ENCODE measurements around the gene KLK10. TPM values are rescaled to one million over a fixed set of nuclear protein-coding genes. Genes with fewer than 3 reads are reported as not detected.
A peak's percentile ranks its signal among the peaks of the same experiment; 100 is the strongest.

Gene KLK10, protein sequence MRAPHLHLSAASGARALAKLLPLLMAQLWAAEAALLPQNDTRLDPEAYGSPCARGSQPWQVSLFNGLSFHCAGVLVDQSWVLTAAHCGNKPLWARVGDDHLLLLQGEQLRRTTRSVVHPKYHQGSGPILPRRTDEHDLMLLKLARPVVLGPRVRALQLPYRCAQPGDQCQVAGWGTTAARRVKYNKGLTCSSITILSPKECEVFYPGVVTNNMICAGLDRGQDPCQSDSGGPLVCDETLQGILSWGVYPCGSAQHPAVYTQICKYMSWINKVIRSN
- total RNA-seq = 225 TPM

DNA sequence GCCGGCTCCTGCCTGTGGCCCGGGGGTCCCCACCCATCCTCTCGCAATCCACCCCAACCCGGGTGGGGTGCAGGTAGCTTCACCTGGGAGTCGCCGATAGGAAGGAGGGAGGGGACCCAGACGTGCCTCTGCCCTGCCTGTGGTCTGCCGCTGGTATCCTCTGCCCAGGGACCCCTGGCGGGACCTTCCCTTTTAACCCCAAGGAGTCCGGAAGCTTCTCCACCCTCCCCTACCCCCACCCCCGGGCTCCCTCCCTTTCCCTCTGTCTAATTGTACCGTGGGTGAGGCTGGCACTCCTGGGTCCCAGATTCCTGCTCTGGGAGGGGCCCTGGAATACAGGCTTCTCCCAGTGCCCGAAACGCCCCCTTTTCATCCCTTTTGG is at the start of gene KLK10:
Gene KLK10 (minus strand): TSS at position 166 of the 382 bp plus-strand sequence. CDS start 579 bp downstream, outside the sequence.
- peak; percentile 39 for ATAC-seq

DNA sequence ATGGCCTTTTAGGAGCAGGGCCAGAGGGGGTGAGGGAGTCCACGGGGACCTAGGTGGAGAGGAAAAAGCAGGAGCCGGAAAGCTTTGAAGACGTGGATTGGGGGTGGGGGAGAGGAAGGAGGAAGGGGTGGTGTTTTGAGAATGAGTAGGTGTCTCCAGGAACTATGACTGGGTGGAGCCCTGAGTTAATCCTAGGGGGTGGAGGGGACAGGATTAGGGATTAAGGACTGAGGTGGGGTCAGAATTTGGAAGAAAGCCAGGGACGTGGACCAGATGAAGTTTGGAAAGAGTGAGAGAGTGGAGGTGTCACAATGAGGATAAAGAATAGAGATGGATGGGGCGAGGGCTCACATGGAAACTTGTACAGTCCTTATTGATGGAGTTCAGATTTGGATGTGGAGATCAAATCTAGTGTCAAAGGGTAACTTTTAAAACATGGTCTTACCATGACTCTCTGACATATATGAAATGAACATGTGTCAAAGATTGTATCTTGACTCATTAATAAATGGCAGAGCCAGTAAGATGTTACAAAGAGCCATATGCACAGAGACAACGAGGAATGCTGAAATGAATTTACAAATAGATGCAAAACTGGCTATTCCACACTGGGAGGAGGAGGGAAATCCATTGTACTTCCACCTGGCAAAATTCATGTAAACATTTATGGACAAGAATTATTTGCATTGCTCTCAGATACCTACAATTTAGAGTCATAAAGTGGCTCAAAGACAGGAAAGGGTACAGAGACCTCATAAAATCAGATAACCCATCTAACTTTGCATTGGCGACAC is 47.1 kb upstream of the KLK10 start:
- ATAC-seq = peak; percentile 24

DNA sequence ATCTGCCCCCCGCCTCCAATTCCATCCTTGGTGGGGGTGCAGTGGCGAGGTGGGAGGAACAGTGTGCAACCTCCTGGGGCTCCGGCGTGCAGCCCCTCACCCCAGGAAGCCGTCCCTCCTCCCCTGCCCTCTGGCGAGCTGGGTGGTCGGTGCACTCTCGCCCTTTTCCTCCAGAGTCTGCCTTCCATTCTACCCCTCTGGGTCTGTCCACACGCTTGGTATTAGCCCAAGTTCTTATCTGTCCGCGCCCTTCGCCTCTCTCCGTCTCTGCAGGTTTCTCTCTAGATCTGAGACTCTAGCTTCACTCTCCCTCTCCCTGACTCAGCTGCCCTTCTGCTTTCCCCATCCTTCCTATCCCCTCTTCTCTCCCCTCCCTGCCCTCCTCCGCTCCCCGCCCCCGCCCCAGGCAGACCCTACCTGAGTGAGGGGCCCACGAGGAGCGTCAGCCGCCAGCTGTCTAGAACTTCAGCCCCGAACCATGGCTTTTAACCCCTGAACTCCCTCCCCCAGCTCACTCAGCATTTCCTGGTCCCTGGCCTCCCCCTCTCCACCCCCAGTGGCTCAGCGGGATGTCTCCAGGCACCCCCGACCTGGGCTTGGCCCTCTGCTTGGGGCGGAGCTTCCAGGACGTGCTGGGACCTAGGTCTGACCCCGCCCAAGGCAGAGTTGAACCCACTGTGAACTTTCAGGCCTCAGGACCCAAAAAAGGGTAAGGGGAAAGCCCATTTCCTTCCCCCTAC is 45.9 kb upstream of the KLK10 start:
- peak; percentile 76 for ATAC-seq

DNA sequence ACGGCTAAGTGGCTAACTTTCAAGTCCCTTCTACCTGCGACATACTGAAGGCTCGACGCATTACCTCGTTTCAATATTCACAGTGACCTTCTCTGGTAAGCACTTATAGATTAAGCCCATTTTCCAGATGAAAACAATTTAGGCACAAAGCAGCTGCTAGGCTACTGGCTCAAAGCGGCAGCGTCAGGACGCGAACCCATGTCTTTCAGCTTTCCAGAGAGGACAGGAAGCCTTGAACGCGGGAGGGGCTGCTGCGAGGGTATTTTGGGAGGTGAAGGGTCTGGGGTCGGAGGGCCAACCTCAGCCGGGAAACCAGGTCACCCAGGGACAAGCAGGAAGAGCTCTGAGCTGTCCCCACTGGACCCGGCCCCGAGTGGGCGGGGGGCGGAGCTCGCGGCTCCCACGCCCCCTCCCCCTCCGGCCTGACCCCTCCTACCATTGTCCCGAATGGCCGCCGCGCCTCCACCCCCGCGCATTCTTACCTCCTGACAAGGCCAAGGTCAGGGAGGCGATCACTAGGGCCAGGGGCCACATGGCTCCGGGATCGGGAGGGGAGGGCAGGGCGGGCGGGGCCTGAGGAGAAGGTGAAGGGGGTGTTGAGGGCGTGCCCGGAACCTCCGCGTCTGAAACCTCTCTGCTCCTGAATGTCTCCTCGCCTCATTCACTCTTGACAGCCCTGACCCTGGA is 45.2 kb upstream of the KLK10 start, which contains the start of gene KLK13:
Gene KLK13 (minus strand): TSS at position 559 of the 687 bp plus-strand sequence. CDS start 25 bp downstream, at position 534.
- ATAC-seq = peak; percentile 80

DNA sequence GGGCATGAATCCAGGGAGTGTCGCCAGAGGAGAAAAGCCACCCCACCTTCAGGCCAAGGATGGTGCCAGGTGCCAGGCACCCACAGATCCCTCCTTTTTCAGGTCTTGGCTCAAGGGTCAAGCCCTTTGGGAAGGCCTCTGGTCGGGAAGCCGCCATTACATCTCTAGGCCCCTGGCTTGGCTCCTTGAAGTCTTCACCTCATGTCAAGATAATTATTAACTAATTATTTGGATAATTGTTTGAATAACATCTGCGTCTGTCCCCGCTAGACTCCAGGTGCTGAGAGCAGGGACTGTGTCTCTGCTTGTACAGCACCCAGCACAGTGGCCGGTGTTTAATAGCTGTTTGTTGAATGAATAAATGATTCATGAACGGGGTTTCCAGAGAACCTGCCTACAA is 44.2 kb upstream of the KLK10 start:
- ATAC-seq = no peak

DNA sequence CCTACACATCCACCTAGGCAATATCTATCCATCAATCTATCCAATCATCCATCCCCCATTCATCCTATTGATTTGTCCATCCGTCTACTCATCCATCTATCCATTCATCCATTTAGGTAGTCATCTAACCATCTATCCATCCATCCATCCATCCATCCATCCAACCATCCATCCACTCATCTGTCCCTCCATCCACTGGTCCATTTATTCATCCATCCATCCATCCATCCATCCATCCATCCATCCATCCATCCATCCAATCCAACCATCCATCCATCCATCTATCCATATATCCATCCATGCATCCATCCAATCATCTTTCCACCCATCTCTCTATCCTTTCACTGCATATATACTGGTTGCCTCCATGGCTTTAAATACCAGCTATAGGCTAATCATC is 41.5 kb upstream of the KLK10 start:
- no peak for ATAC-seq

DNA sequence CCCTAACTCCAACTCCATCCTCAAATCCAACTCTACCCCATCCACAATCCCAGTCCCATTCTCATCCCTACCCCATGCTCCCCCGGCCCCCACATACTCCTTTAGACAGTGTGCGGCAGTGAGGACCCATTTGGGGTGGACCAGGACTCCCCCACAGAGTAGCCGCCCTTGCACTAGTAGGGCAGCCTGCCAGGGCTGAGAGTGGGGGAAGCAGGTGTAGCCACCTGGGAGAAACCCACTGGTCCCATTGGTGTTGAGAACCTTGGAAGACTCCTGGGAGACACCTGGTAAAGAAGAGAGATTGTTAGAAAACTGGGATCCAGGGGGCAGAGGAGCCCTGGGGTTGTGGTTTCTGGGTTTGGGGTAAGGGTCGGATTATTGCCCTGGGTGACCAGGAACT is 40.8 kb upstream of the KLK10 start:
- no peak for ATAC-seq

DNA sequence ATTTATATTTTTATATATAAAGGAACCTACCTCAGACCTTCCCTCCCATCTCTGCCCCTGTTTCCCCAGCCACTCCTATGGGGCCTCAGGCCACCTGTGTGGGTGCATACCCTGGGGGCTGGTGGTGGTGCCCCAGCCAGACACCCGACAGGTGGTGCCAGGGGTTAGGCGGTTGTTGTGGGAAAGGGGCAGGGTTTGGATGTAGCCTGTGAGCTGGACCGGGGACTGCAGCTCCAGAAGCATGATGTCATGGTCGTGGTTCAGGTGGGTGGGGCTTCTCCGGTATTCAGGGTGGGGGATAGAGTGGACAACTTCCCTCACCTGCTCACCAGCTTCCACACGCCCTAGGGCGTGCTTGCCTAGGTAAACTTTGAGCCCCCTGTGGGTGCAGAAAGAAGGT is 40.2 kb upstream of the KLK10 start:
- ATAC-seq = peak; percentile 8

DNA sequence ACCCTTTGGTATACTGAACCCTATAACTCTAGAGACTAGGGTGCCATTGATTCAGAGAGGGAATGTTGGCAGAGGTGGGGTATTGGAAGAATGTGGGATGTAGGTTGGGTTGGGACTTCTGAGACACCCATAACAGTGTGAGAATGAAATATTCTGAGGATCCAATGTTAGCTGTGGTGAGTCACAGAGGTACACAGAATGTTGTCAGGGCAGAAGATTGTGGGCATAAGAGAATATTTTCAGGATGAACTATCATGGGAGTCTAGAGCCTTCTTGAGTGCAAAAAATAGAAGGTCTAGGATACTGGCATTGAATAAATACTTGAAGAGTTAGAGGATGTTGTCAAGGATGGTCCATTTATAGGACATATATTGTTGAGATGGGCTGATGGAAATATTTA is 36.4 kb upstream of the KLK10 start:
- no peak for ATAC-seq

DNA sequence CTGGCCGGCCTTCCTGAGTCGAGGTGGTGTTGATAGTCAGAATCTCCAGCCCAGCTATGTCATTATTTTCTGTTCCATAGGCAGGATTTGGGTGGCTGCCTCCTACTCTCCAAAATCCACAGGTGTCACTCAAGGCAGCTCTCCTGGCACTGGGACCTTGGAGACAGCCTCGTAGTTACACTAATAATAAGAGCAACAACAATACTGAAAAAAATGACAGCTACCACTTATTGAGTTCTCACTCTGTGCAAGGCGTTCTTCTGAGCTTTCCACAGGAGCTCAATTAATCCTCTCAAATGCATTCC is 27.5 kb upstream of the KLK10 start:
- ATAC-seq = peak; percentile 17

DNA sequence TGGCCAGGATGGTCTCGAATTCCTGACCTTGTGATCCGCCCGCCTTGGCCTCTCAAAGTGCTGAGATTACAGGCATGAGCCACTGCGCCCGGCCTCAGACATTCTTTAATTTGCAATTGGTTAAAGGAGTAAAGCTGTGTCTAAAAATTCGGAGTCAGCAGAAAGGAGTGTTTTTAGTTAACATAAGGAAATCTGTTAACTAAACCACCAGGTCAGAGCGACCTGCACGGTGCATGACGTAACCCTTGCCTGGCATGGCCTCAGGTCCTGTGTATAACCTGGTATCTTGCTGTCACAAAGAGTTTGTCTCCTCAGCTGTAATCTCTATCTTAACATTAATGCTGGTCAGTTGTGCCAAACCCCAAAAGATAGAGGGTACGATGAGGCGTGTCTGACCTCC is 24.8 kb upstream of the KLK10 start:
- peak; percentile 37 for ATAC-seq

DNA sequence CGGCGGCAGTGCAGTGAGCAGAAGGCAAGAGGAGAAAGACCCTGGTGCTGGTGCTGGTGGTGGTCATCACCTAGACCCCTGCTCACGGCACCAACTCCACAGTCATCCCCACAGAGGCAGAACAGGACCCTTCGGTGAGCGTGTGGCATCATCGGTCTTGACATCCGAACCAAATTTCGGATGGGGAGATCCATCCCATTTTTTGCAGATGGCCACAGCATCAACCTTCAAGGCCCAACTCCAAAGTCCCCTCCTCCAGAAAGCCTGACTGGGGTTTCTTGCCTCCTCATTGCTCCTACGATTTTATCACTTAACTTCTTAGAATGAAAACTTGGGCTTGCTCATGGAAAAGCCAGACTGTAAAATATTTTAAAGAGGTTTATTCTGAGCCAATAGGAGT is 24.0 kb upstream of the KLK10 start:
- no peak for ATAC-seq

DNA sequence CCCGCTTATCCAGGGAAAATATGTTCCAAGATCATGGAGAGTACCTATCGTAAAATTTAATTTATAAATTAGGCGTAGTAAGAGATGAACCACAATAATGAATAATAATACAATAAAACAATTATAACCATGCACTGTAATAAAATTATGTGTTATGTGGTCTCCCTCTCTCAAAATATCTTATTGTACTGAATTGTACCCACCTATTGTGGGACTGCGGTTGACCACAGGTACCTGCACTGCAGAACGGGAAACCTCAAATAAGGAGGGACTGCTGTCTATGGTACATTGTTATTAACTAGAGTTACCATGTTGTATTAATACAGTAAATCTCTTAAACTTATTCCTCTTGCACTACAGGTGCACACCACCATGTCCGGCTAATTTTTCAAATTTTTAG is 20.6 kb upstream of the KLK10 start:
- ATAC-seq = no peak

DNA sequence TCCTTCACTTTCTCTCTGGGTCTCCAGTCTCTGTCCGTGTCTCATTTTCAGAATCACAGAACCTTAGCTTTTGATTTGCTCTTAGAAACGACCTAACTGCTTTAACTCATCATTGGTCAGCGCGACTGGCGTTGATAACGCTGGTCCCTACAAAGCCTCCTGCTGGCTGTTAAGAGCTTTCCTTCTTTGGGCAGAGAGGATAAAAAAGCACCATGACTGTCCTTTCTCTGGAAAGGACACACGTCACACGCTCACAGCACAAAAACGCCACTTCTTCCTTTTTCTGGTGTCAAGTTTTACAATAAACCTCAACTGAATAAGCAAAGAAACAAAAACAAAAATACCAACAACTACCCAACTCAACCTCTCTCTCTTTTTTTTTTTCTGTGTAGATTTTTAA is 17.0 kb upstream of the KLK10 start:
- no peak for ATAC-seq

DNA sequence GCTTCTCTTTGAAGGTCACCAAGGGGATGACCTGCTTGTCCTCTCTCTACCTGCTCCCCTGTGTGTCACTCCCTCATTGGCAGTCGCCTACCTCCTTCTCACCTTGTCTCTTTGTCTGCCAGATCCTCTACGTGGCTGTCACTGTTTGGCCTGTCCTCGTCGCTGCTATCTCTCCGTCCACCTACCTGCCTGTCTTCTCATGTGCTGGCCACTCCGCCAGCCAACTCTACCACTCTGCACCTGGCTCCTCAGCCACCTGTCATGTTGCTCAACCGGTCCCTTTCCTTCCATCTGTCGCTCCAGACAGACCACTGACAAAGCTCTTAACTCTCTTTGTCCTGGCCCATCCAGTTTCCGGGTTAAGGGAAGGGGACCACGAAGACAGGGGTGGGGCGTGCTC is 15.2 kb upstream of the KLK10 start, which contains the start of gene KLK12:
Gene KLK12 (minus strand): TSS at position 299 of the 400 bp plus-strand sequence. CDS start 381 bp downstream, outside the sequence.
- ATAC-seq = peak; percentile 70

DNA sequence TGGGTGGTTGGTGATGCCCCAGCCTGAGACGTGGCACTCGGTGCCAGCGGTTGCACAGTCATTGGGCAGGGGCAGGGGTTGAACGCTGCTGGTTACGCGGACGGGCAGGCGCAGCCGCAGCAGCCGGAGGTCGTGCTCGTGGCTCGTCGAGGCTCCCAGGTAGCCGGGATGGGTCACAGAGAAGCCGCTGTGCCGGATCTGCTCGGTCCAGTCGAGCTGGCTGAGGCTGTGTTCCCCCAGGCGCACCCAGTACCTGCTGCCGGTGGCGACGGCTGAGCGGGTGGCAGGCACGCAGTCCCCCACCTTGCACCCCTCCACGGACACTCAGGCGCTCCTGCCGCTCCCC is 12.3 kb upstream of the KLK10 start:
- ATAC-seq = no peak

DNA sequence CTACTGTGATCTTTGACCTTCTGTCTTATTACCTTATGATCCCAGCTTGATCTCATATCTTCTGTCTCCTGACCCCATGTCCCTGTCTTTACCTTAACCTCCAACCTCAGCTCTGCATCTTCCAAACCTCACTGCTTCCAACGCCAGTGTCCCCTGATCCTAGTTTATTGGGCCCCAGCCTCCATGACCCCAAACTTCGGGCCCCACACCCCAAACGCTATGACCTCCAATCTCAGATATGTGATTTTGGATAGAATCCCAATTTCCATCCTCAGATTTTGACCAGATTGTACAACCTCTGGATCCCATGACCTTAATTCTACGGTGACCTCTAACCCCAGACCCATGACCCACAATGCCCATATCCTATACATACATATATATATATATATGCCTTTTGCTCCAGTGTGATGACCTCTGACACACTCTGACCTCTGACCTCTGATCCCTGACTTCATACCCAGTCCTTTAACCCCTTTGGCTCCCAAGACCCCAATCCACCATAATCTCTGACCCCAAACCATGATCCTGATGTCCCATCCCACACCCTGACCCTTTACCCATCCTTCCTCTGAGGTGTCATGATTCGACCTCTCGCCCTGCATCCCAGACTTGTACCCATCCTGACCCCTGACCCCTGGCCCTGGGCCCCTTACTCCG is 11.8 kb upstream of the KLK10 start:
- no peak for ATAC-seq

DNA sequence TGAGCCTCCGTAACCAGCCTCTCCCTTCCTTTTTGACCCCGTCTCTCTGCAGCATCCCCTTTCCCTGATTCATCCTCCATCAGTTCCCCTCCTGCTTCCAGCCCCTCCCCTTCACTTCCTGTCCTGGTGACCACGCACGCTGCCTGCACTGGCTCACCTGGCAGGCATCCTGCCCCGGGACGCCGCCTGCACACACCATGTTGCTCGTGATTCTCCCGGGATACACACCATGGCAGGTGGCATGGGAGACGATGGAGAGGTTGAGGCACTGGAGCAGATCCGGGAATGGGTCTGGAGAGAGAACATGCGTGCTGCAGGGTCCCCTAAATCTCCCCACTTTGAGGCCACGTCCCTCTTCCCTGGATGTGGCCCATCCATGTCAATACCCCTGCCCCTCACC is 11.1 kb upstream of the KLK10 start:
- ATAC-seq = no peak

DNA sequence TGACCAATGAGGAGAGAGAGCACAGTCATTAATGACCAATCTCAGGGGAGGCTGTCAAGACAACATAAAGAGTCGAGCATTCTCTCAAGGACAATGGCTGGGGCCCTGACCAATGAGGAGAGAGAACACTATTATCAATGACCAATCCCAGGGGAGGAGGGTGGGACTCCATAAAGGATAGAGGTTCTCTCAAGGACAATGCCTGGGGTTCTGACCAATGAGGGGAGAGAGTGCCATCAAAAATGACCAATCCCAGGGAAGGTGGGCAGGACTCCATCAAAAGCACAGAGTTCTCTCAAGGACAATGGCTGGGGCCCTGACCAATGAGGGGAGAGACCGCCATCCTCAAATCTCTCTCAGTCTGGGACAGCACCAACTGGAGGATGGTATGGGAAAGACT is 10.2 kb upstream of the KLK10 start:
- peak; percentile 5 for ATAC-seq

DNA sequence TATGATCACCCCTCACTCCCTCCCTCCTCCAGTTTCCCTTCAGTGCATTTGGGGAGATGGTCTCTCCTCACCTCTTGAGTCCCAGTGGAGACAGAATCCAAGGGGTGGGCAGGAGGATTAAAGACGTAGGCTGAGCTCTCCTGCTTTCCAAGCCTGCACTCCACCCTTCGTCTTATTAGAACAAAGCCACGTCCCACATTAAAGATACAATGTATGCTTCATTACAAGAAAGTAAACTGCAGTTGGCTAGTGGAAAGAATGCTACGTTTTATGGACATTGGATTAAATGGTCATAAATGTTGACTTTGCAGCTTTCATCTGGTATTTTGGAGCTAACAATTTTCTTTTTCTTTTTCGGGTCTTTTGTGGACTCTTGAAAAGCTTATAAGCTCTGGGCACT is 8.4 kb upstream of the KLK10 start:
- ATAC-seq = no peak

DNA sequence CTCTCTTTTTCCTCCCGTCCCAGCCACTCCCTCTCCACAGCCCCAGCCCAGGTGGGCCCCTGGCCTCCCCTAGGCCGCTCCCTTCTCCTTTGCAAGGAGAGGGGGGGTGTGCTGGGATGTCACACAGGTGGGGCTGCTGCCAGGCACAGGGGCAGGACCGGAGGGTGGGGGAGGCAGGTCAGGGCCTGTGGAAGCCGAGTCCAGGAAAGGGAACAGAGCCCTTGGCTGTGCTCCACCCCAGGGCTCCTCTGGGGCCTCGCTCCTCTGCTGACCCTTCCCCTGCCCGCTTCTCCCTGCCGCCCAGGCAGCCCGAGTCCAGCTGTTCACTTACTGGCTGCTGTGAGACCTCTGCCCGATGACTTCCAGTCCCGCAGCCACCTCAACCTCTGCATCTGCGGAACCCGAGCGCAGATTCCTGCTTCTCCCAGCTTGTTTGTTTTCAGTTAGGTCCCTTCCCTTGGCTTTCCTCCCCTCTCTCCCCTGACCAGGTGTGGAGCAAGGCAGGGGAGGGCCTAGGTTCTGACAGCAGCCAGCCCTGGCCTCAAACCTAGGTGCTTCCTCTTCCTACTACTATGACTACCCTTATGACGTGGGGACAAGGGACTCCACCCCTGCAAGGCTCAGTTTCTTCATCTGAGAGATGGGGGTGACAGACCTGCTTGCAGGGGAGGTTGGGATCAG is 7.8 kb upstream of the KLK10 start:
- ATAC-seq = peak; percentile 72

DNA sequence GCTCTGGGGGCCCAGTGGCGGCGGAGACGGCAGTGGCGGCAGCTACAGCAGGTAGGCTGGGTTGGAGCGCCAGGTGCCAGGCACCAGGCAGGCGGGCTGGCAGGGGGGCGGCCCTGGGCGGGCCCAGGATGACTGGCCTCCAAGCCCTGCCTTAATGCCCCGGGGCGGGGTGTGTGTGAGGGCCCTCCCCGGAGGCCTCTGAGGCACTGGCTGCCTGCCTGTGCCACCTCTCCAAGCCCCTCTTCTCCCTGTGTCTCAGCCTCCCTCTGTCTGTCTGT is 7.0 kb upstream of the KLK10 start, which contains the start of gene KLK11:
Gene KLK11 (minus strand): TSS at position 63 of the 278 bp plus-strand sequence. CDS start 985 bp downstream, outside the sequence.
- ATAC-seq = peak; percentile 79

Data from esophagus mucosa (tissue), 1 donor.